WTC11 (cell line): ENCODE data around the gene LAD1.

Experiments
- CBFB ChIP-seq: sonication (generic); formaldehyde crosslinking; IDR thresholded peaks from 2 replicates; pipeline ENCODE4 v1.8.1; 2022; ENCODE audit warnings: mild to moderate bottlenecking, low read depth, missing genetic modification reagents
- CREM ChIP-seq: sonication (generic); formaldehyde crosslinking; IDR thresholded peaks from 2 replicates; pipeline ENCODE4 v1.8.1; 2022; ENCODE audit warnings: mild to moderate bottlenecking, missing genetic modification reagents, moderate library complexity
- ELF4 ChIP-seq: sonication (generic); formaldehyde crosslinking; IDR thresholded peaks from 2 replicates; pipeline ENCODE4 v1.8.1; 2022; ENCODE audit warnings: low read depth, mild to moderate bottlenecking, moderate library complexity, missing genetic modification reagents
- FOXJ3 ChIP-seq: sonication (generic); formaldehyde crosslinking; IDR thresholded peaks from 2 replicates; pipeline ENCODE4 v1.9.0; 2021; ENCODE audit warnings: missing genetic modification reagents, mild to moderate bottlenecking, borderline replicate concordance
- FOXP1 ChIP-seq: sonication (generic); formaldehyde crosslinking; IDR thresholded peaks from 2 replicates; pipeline ENCODE4 v1.8.0; 2022; ENCODE audit warnings: missing genetic modification reagents, mild to moderate bottlenecking, moderate library complexity, borderline replicate concordance
- IRF2 ChIP-seq: sonication (generic); formaldehyde crosslinking; IDR thresholded peaks from 2 replicates; pipeline ENCODE4 v1.8.0; 2022; ENCODE audit warnings: low read depth, missing genetic modification reagents, borderline replicate concordance
- SP1 ChIP-seq: sonication (generic); formaldehyde crosslinking; conservative IDR thresholded peaks from 2 replicates; pipeline ENCODE4 v1.8.1; 2022; ENCODE audit warnings: missing genetic modification reagents
- TCF7 ChIP-seq: sonication (generic); formaldehyde crosslinking; IDR thresholded peaks from 2 replicates; pipeline ENCODE4 v1.8.0; 2022; ENCODE audit warnings: mild to moderate bottlenecking, low read depth, missing genetic modification reagents, moderate library complexity
- ZNF121 ChIP-seq: sonication (generic); formaldehyde crosslinking; IDR thresholded peaks from 2 replicates; pipeline ENCODE4 v1.8.0; 2023; ENCODE audit warnings: missing genetic modification reagents
- ZNF138 ChIP-seq: sonication (generic); formaldehyde crosslinking; conservative IDR thresholded peaks from 2 replicates; pipeline ENCODE4 v1.8.1; 2022; ENCODE audit warnings: mild to moderate bottlenecking, moderate library complexity, missing genetic modification reagents
- ZNF263 ChIP-seq: sonication (generic); formaldehyde crosslinking; IDR thresholded peaks from 2 replicates; pipeline ENCODE4 v1.8.1; 2022; ENCODE audit warnings: low read depth, mild to moderate bottlenecking, moderate library complexity, missing genetic modification reagents
- TF ChIP-seq, protein P1 (sequence below): fragments of 200-600 bp; IDR thresholded peaks from 2 replicates; pipeline ENCODE4 v1.8.0; 2022; ENCODE audit warnings: antibody characterized with exemption
- TF ChIP-seq, protein P2 (sequence below): sonication (generic); formaldehyde crosslinking; IDR thresholded peaks from 2 replicates; pipeline ENCODE4 v1.8.0; 2022; ENCODE audit warnings: missing genetic modification reagents
- TF ChIP-seq, protein P3 (sequence below): sonication (generic); formaldehyde crosslinking; IDR thresholded peaks from 2 replicates; pipeline ENCODE4 v1.8.1; 2023; ENCODE audit warnings: mild to moderate bottlenecking, moderate library complexity, missing genetic modification reagents

DNA sequence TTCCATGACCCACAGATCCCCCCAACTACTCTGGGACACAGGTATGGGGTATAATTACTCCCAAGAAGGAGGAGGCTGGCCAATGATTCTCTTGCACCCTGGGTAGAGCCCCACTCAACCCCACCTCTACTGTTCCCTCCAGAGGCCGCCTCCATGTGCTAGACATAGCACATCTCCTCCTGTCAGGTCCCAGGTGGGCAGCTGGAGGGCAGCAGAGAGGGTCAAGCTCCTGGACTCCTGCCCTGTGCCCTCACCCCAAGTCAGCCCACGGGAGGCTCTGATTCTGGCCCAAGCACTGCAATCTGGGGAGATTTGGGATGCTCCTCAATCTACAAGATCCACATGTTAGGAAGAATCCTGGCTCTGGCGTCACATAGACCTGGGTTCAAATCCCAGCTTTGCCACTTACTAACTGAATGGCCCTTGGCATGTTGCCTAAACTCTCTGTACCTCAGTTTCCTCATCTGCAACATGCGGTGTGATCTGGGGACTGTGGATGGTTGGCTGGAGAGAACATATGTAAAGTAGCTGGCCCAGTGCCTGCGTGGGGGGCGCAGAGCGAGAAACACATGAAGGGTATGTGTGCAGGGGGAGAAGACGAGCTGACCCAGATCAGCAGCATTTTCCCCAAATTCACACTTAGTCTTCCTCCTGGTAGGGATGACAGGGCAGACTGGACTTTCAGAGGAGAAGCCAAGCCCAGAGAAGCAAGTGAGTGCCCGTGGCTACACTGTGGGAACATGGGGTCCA lies 44.8 kb downstream of the LAD1 start:
- TF ChIP-seq ELF4 (CRISPR knock-in tag) (no peak), FOXJ3 (CRISPR knock-in tag) (no peak), ZNF138 (CRISPR knock-in tag) (no peak), TCF7 (no peak), CBFB (no peak), SP1 (CRISPR knock-in tag) (no peak), ZNF263 (CRISPR knock-in tag) (no peak), CREM (CRISPR knock-in tag) (no peak), FOXP1 (no peak), ZNF121 (CRISPR knock-in tag) (no peak), IRF2 (CRISPR knock-in tag) (no peak)
- TF ChIP-seq, protein P1, sequence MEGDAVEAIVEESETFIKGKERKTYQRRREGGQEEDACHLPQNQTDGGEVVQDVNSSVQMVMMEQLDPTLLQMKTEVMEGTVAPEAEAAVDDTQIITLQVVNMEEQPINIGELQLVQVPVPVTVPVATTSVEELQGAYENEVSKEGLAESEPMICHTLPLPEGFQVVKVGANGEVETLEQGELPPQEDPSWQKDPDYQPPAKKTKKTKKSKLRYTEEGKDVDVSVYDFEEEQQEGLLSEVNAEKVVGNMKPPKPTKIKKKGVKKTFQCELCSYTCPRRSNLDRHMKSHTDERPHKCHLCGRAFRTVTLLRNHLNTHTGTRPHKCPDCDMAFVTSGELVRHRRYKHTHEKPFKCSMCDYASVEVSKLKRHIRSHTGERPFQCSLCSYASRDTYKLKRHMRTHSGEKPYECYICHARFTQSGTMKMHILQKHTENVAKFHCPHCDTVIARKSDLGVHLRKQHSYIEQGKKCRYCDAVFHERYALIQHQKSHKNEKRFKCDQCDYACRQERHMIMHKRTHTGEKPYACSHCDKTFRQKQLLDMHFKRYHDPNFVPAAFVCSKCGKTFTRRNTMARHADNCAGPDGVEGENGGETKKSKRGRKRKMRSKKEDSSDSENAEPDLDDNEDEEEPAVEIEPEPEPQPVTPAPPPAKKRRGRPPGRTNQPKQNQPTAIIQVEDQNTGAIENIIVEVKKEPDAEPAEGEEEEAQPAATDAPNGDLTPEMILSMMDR = no peak
- TF ChIP-seq, protein P2, sequence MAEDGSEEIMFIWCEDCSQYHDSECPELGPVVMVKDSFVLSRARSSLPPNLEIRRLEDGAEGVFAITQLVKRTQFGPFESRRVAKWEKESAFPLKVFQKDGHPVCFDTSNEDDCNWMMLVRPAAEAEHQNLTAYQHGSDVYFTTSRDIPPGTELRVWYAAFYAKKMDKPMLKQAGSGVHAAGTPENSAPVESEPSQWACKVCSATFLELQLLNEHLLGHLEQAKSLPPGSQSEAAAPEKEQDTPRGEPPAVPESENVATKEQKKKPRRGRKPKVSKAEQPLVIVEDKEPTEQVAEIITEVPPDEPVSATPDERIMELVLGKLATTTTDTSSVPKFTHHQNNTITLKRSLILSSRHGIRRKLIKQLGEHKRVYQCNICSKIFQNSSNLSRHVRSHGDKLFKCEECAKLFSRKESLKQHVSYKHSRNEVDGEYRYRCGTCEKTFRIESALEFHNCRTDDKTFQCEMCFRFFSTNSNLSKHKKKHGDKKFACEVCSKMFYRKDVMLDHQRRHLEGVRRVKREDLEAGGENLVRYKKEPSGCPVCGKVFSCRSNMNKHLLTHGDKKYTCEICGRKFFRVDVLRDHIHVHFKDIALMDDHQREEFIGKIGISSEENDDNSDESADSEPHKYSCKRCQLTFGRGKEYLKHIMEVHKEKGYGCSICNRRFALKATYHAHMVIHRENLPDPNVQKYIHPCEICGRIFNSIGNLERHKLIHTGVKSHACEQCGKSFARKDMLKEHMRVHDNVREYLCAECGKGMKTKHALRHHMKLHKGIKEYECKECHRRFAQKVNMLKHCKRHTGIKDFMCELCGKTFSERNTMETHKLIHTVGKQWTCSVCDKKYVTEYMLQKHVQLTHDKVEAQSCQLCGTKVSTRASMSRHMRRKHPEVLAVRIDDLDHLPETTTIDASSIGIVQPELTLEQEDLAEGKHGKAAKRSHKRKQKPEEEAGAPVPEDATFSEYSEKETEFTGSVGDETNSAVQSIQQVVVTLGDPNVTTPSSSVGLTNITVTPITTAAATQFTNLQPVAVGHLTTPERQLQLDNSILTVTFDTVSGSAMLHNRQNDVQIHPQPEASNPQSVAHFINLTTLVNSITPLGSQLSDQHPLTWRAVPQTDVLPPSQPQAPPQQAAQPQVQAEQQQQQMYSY = no peak
- TF ChIP-seq, protein P3, sequence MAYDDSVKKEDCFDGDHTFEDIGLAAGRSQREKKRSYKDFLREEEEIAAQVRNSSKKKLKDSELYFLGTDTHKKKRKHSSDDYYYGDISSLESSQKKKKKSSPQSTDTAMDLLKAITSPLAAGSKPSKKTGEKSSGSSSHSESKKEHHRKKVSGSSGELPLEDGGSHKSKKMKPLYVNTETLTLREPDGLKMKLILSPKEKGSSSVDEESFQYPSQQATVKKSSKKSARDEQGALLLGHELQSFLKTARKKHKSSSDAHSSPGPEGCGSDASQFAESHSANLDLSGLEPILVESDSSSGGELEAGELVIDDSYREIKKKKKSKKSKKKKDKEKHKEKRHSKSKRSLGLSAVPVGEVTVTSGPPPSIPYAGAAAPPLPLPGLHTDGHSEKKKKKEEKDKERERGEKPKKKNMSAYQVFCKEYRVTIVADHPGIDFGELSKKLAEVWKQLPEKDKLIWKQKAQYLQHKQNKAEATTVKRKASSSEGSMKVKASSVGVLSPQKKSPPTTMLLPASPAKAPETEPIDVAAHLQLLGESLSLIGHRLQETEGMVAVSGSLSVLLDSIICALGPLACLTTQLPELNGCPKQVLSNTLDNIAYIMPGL = no peak
